Hepatocyte (in vitro differentiated cells): ENCODE results near the gene RAB9A.

Source experiments
- EZH2phosphoT487 ChIP-seq: fragments of 200-600 bp; sonication (generic); IDR thresholded peaks from one replicate; pipeline ENCODE4 v1.6.1; 2018; ENCODE audit warnings: antibody characterized with exemption, mild to moderate bottlenecking, low read depth, moderate library complexity; ENCODE audit not compliant: unreplicated experiment, severe bottlenecking
- TF ChIP-seq, protein P1 (sequence below): fragments of 200-600 bp; sonication (generic); IDR thresholded peaks from 2 replicates; pipeline ENCODE4 v1.5.1; 2016; ENCODE audit warnings: antibody characterized with exemption, mild to moderate bottlenecking; ENCODE audit not compliant: poor library complexity

DNA sequence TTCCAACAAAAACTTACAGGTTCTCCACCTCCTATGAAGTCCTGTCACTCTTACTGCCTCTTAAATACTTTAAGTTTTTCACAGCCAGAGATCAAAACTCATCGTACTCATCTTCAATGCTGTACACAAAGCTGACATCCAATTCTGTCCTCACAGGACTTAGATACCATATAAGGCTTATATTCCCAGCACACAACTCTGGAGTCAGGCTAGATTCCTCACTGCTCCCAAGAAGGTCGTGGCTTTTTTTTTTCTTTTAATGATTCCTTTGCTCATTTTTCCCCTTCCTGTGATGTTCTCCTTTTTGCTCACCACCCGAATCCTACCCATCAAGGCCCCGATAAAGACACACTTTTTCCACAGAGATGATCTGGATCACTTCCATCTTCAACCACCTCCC, 44.6 kb downstream of the RAB9A start:
- TF ChIP-seq, protein P1, sequence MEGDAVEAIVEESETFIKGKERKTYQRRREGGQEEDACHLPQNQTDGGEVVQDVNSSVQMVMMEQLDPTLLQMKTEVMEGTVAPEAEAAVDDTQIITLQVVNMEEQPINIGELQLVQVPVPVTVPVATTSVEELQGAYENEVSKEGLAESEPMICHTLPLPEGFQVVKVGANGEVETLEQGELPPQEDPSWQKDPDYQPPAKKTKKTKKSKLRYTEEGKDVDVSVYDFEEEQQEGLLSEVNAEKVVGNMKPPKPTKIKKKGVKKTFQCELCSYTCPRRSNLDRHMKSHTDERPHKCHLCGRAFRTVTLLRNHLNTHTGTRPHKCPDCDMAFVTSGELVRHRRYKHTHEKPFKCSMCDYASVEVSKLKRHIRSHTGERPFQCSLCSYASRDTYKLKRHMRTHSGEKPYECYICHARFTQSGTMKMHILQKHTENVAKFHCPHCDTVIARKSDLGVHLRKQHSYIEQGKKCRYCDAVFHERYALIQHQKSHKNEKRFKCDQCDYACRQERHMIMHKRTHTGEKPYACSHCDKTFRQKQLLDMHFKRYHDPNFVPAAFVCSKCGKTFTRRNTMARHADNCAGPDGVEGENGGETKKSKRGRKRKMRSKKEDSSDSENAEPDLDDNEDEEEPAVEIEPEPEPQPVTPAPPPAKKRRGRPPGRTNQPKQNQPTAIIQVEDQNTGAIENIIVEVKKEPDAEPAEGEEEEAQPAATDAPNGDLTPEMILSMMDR: no peak
- no peak for TF ChIP-seq EZH2phosphoT487
